GM18870 (cell line): ENCODE measurements around the gene CIB1.

Source experiments
- ATAC-seq: cut with Tn5 transposase; IDR thresholded peaks from one replicate; pipeline ENCODE4 v1.9.1; 2021; ENCODE audit warnings: moderate library complexity; ENCODE audit not compliant: unreplicated experiment

The CIB1 gene

GRCh38 chr15:90241343-90242192 lies 7.8 kb upstream of the CIB1 start:
- no peak for ATAC-seq

- no peak for ATAC-seq
Measured at GRCh38 chr15:90240856-90241255, 7.1 kb upstream of the CIB1 start.

GRCh38 chr15:90239371-90239770 lies 5.6 kb upstream of the CIB1 start:
- ATAC-seq, result no peak

GRCh38 chr15:90234096-90234988 lies 601 bp upstream of the CIB1 start, which contains the start of gene GDPGP1:
Gene GDPGP1 (plus strand): TSS chr15:90234209. CDS start chr15:90240909, 6,700 bp downstream.
- peak; percentile 48 for ATAC-seq

- ATAC-seq, result no peak
Measured at GRCh38 chr15:90232941-90233386, 777 bp downstream of the CIB1 start.

GRCh38 chr15:90232196-90232595 lies 1.5 kb downstream of the CIB1 start:
- no peak for ATAC-seq

GRCh38 chr15:90231028-90232017 lies 2.4 kb downstream of the CIB1 start:
- no peak for ATAC-seq

GRCh38 chr15:90230610-90231009 lies 3.1 kb downstream of the CIB1 start:
- ATAC-seq, result no peak

GRCh38 chr15:90230071-90230494 lies 3.7 kb downstream of the CIB1 start:
- ATAC-seq, result no peak

GRCh38 chr15:90228960-90229359 lies 4.8 kb downstream of the CIB1 start:
- ATAC-seq, result no peak

- ATAC-seq, result no peak
Measured at GRCh38 chr15:90227816-90228772, 5.6 kb downstream of the CIB1 start.

GRCh38 chr15:90227336-90227735 lies 6.4 kb downstream of the CIB1 start:
- ATAC-seq, result no peak

GRCh38 chr15:90225504-90226234 lies 8.1 kb downstream of the CIB1 start:
- no peak for ATAC-seq

- ATAC-seq, result no peak
Measured at GRCh38 chr15:90225047-90225446, 8.7 kb downstream of the CIB1 start.

GRCh38 chr15:90223441-90224165 lies 10.1 kb downstream of the CIB1 start:
- no peak for ATAC-seq

GRCh38 chr15:90222547-90222946 lies 11.2 kb downstream of the CIB1 start:
- no peak for ATAC-seq

- ATAC-seq, result no peak
Measured at GRCh38 chr15:90221246-90221900, 12.4 kb downstream of the CIB1 start.
